CD4-positive, alpha-beta T cell (primary cell): ENCODE measurements around the gene AKNA. TPM values are rescaled to one million over a fixed set of nuclear protein-coding genes. Genes with fewer than 3 reads are reported as not detected.

ENCODE experiments used
- ATAC-seq: fragments of 200-7000 bp; cut with Tn5 transposase; one replicate; pipeline ENCODE4 v1.10.0; 2022; ENCODE audit warnings: mild to moderate bottlenecking; ENCODE audit not compliant: poor library complexity
- CTCF ChIA-PET: fragments of 350-600 bp; sonication (Branson Sonifier 250); formaldehyde crosslinking; loops from one replicate; lab custom pipeline; 2021; ENCODE audit warnings: antibody characterized with exemption, inconsistent platforms; lab: Charles Lee
- POLR2A ChIA-PET: fragments of 350-600 bp; sonication (Branson Sonifier 250); formaldehyde crosslinking; loops from one replicate; lab custom pipeline; 2021; ENCODE audit warnings: antibody characterized with exemption, inconsistent platforms; lab: Charles Lee
- DNase-seq, 14 experiments: peaks; one replicate each; pipeline ENCODE4 v3.0.0-alpha.2; 2013 to 2020; ENCODE audit warnings: mixed read lengths in 2 of 14
- H3K27ac ChIP-seq, 2 donors: one replicate each; pipeline versions ENCODE4 v1.5.1 to v1.7.0; 2013; ENCODE audit warnings: low read length in 2 of 2, low read depth in 1 of 2, mild to moderate bottlenecking in 1 of 2
- H3K27me3 ChIP-seq, 2 experiments: 1 replicate in 1 of 2; 2 replicates in 1 of 2; pipeline versions ENCODE4 v1.6.1 to v1.7.0; 2013; ENCODE audit warnings: low read length in 2 of 2, control low read depth in 1 of 2, mild to moderate bottlenecking in 1 of 2, moderate library complexity in 1 of 2; ENCODE audit not compliant: insufficient read depth in 2 of 2, control insufficient read depth in 1 of 2
- H3K36me3 ChIP-seq: one replicate; pipeline ENCODE4 v1.6.1; 2013; ENCODE audit warnings: low read length, control low read depth; ENCODE audit not compliant: insufficient read depth
- H3K4me1 ChIP-seq: one replicate; pipeline ENCODE4 v1.6.1; 2013; ENCODE audit warnings: low read length, control low read depth; ENCODE audit not compliant: insufficient read depth
- H3K4me3 ChIP-seq: one replicate; pipeline ENCODE4 v1.5.1; 2013; ENCODE audit warnings: mild to moderate bottlenecking, low read length, moderate library complexity
- H3K9me3 ChIP-seq, 2 experiments: 1 replicate in 1 of 2; 2 replicates in 1 of 2; pipeline versions ENCODE4 v1.6.1 to v1.7.0; 2013; ENCODE audit warnings: low read length in 2 of 2, mild to moderate bottlenecking in 2 of 2, control low read depth in 1 of 2, moderate library complexity in 1 of 2; ENCODE audit not compliant: control insufficient read depth in 1 of 2, insufficient read depth in 1 of 2
- H3K27ac Mint-ChIP-seq: one replicate; pipeline ENCODE4 v1.8.0; 2020; ENCODE audit warnings: mixed read lengths
- H3K27me3 Mint-ChIP-seq: one replicate; pipeline ENCODE4 v1.8.0; 2021; ENCODE audit warnings: mixed read lengths
- H3K36me3 Mint-ChIP-seq: one replicate; pipeline ENCODE4 v1.8.0; 2021; ENCODE audit warnings: low read depth, mixed read lengths
- H3K4me1 Mint-ChIP-seq: one replicate; pipeline ENCODE4 v1.8.0; 2021; ENCODE audit warnings: low read depth, mixed read lengths
- H3K4me3 Mint-ChIP-seq: one replicate; pipeline ENCODE4 v1.8.0; 2020; ENCODE audit warnings: mild to moderate bottlenecking, mixed read lengths
- H3K9me3 Mint-ChIP-seq: one replicate; pipeline ENCODE4 v1.8.0; 2020; ENCODE audit warnings: mixed read lengths
- CTCF ChIP-seq: fragments of 200-600 bp; IDR thresholded peaks from one replicate; pipeline ENCODE4 v1.8.0; 2022; ENCODE audit warnings: antibody characterized with exemption, mild to moderate bottlenecking
- intact Hi-C, 2 experiments: fragments of 100-400 bp; cut with DNase I in 1 of 2; cut with micrococcal nuclease in 1 of 2; formaldehyde crosslinking; loops; one replicate each; pipeline versions ENCODE4 v1.15.1 to v1.9.0; 2023 to 2025; cut with DNase I, micrococcal nuclease
- total RNA-seq, 174 experiments: library from RNA in 2 of 174; stranded (reverse) in 2 of 174; gene quantifications; one replicate each; pipeline ENCODE4 v1.2.3 and lab custom pipeline; 2021 to 2026

Gene AKNA
- total RNA-seq, 2 experiments from 2014 or later, result 247 to 258 TPM

- DNase-seq, result no peak
- Mint-ChIP-seq H3K4me1 (peaks cover 55% of the 10 kb centered on the region), H3K9me3 (no peaks in the 10 kb centered on the region), H3K36me3 (peaks cover 94% of the 10 kb centered on the region), H3K4me3 (peak overlapping the region; percentile 11), H3K27me3 (no peaks in the 10 kb centered on the region), H3K27ac (peak overlapping the region; percentile 92)
- Histone ChIP-seq H3K4me3 (no peak overlapping the region), H3K36me3 (peaks cover 85% of the 10 kb centered on the region), H3K27me3 (no peaks in the 10 kb centered on the region), H3K9me3 (no peaks in the 10 kb centered on the region), H3K4me1 (peaks cover 40% of the 10 kb centered on the region), H3K27ac (peak overlapping the region; percentile 61 to 66)
- POLR2A ChIA-PET, result interaction anchor here (0.7 to 1.2 kb wide), 4 partner anchors 11 to 58 kb away, joined by 3 to 4 read pairs (median 3); partner anchors contain the start of gene AKNA
- intact Hi-C loops, result loop anchor here (2.0 to 5.0 kb wide), 3 partner anchors 15 to 37 kb away; partner anchors contain the start of gene AKNA (in 2 of the 2)
- ATAC-seq, result no peak
- TF ChIP-seq CTCF, result no peak
- CTCF ChIA-PET, result interaction anchor here (0.7 to 1.5 kb wide), 3 partner anchors 11 to 17 kb away, joined by 3 to 5 read pairs (median 4); no protein-coding TSS in a partner anchor
These were observed 37.9 kb downstream of the AKNA start for GRCh38 chr9:114349713-114350480.

- H3K9me3 Mint-ChIP-seq, result no peaks in the 10 kb centered on the region
- intact Hi-C loops, result loop anchor here (2.0 to 5.0 kb wide), 3 partner anchors 16 to 38 kb away; partner anchors contain the start of gene AKNA (in 1 of the 2)
- Histone ChIP-seq H3K27me3 (no peaks in the 10 kb centered on the region), H3K4me1 (peaks cover 40% of the 10 kb centered on the region), H3K36me3 (peaks cover 91% of the 10 kb centered on the region), H3K4me3 (no peak overlapping the region), H3K27ac (peak overlapping the region; percentile 61 to 66), H3K9me3 (no peaks in the 10 kb centered on the region)
- peaks cover 97% of the 10 kb centered on the region for H3K36me3 Mint-ChIP-seq
- ChIA-PET POLR2A (interaction anchor here (1.0 kb wide), 2 partner anchors 20 to 46 kb away, joined by 3 read pairs; no protein-coding TSS in a partner anchor), CTCF (interaction anchor here (1.0 to 1.5 kb wide), 2 partner anchors 10 to 37 kb away, joined by 3 to 5 read pairs; no protein-coding TSS in a partner anchor)
- H3K27me3 Mint-ChIP-seq, result no peaks in the 10 kb centered on the region
- TF ChIP-seq CTCF, result no peak
- peak overlapping the region; percentile 36 for H3K4me3 Mint-ChIP-seq
- DNase-seq (peak in 11 of 14 experiments; percentile 27 to 83 (median 58)), ATAC-seq (peak; percentile 85)
- H3K27ac Mint-ChIP-seq, result peak overlapping the region; percentile 92
- peaks cover 59% of the 10 kb centered on the region for H3K4me1 Mint-ChIP-seq
These were observed 38.8 kb downstream of the AKNA start for GRCh38 chr9:114348906-114349482.

- H3K9me3 ChIP-seq, result no peaks in the 10 kb centered on the region
- peaks cover 40% of the 10 kb centered on the region for H3K4me1 ChIP-seq
- ChIA-PET POLR2A (interaction anchor here (0.9 to 1.9 kb wide), 4 partner anchors 17 to 47 kb away, joined by 3 to 7 read pairs (median 3); partner anchors contain the start of gene AKNA), CTCF (interaction anchor here (1.0 to 1.5 kb wide), 2 partner anchors 9 to 38 kb away, joined by 3 to 5 read pairs; no protein-coding TSS in a partner anchor)
- H3K4me3 ChIP-seq, result no peak overlapping the region
- H3K36me3 ChIP-seq, result peaks cover 91% of the 10 kb centered on the region
- Mint-ChIP-seq H3K27ac (peak overlapping the region; percentile 92), H3K27me3 (no peaks in the 10 kb centered on the region), H3K9me3 (no peaks in the 10 kb centered on the region), H3K4me3 (no peak overlapping the region), H3K36me3 (peaks cover 97% of the 10 kb centered on the region), H3K4me1 (peaks cover 53% of the 10 kb centered on the region)
- no peak for TF ChIP-seq CTCF
- H3K27ac ChIP-seq, result peak overlapping the region; percentile 61 to 66
- H3K27me3 ChIP-seq, result no peaks in the 10 kb centered on the region
- intact Hi-C loops, result loop anchor here (2.0 to 5.0 kb wide), 3 partner anchors 16 to 39 kb away; partner anchors contain the start of gene AKNA (in 1 of the 2)
- DNase-seq, result no peak
- no peak for ATAC-seq
These were observed 39.4 kb downstream of the AKNA start for GRCh38 chr9:114348261-114348905.
